GM12801 (cell line): ENCODE results near the gene SLITRK4.

Experiments used
- TF ChIP-seq, protein P1 (sequence below): IDR thresholded peaks from one replicate; pipeline ENCODE4 v1.5.1; 2011; ENCODE audit warnings: control low read depth; ENCODE audit not compliant: insufficient read length; ENCODE audit errors: extremely low read depth

The SLITRK4 gene

DNA sequence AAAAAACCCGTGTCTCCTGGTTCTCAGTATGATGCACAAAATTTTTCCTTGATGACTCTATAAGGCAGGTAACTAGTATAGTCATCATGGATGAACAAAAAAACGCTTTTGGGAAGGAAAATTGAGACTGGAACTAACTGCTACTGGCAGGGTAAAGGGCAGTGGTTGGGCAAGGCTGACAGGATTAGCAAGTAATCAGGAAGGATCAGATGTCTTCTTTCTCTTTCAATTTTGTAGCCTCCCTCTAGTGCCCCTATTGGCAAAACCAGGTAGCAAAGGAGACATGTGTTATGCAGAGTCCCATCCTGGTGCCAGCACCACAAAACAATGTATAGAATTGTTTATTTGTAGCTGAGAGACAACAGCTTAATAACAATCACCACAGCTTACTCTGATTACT is 12.8 kb upstream of the SLITRK4 start:
- TF ChIP-seq, protein P1, sequence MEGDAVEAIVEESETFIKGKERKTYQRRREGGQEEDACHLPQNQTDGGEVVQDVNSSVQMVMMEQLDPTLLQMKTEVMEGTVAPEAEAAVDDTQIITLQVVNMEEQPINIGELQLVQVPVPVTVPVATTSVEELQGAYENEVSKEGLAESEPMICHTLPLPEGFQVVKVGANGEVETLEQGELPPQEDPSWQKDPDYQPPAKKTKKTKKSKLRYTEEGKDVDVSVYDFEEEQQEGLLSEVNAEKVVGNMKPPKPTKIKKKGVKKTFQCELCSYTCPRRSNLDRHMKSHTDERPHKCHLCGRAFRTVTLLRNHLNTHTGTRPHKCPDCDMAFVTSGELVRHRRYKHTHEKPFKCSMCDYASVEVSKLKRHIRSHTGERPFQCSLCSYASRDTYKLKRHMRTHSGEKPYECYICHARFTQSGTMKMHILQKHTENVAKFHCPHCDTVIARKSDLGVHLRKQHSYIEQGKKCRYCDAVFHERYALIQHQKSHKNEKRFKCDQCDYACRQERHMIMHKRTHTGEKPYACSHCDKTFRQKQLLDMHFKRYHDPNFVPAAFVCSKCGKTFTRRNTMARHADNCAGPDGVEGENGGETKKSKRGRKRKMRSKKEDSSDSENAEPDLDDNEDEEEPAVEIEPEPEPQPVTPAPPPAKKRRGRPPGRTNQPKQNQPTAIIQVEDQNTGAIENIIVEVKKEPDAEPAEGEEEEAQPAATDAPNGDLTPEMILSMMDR = no peak

DNA sequence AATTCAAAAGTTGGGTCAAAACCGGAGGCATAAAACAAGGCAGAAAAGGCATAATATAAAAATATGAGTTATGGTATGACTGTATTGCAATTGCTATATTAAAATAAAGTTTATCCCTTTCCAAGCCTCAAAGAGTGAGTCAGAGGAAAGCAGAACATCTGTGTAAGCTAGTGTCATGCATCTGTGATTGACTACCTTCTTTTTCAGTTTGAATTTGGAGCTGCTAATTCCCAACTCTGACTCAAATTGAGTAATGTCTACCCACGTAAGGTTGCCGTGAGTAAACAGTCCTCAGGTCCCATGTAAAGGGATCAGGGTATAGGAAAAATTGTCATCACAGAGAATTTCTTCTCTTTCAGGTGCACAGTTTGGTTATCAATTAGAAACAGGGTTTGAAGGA is 6.5 kb upstream of the SLITRK4 start:
- TF ChIP-seq, protein P1 = no peak

GRCh38 chrX:143636831-143637230 is 930 bp upstream of the SLITRK4 start:
- TF ChIP-seq, protein P1 = no peak

DNA sequence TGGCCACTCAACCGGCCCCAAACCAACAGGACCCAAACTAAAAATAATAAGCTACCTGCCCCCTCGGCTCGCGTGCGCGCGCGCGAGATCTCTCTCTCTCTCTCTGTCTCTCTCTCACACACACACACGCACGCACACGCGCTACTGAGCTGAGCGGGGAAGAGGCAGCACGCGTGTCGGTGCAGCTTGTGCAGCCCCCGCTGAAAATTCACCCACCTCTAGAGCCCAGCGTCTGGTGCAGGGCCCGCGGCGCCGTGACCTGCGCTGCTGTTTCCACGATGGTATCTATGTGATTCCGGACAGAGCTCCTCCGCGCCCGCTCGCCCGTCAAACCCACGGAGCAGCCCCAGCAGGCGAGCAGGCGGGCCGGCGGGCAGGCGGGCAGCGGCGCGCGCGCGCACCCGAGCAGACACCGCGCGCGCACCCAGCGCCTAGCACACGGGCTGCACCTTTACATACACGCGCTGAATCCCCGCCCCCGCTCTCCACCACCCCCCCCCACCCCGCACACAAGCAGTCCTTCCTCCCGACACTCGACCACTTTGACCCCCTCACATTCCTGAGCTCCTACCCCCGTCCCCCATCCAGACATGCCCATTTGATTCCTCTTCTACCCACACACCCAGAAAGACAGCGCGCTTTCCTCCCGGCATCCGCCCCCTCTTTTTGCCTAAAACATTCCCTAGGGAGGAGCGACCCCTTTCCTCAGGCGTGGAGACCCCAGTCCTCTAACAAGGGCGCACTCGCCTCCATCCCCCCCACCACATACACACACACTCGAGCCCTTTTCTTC is 1.0 kb downstream of the SLITRK4 start:
- TF ChIP-seq, protein P1 = no peak

GRCh38 chrX:143634309-143634662 is 1.6 kb downstream of the SLITRK4 start:
- TF ChIP-seq, protein P1 = no peak

- TF ChIP-seq, protein P1 = no peak
These were observed 2.2 kb downstream of the SLITRK4 start for GRCh38 chrX:143633461-143634308.

DNA sequence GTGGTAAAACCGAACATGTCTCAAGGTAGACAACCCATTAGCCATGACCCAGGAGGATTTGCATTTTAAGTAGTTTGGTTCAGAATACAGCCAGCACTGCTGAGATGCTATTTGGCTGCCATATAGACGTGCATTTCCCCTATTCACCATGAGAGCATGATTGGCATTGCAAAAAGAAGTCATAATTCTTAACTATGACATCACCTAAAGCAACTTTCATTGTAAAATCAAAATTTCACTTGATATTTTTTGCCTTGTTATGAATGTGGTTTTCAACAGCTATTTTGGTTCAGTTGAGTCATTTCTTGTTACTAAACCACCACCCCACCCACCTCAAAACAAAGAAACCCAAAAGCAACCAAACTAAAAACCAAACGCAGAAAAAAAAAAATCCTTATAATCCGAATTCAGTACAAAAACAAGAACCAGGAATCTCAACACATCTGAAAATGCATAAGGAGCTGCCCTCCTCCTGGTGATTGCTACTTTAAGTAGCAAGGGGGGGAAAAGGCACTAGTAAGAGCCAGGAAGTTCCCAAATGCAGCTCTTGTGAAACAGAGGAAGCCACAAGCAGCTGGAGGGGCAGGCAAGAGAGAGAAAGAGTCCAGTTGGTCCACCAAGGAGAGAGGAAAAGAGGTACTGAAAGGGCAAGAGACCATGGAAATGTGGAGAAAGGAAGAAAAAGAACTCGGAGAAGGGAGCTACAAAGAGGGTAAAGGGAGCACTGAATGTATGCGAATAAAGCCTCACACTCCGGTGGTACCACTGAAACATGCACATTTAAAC is 3.1 kb downstream of the SLITRK4 start:
- TF ChIP-seq, protein P1 = no peak
